Activated T-cell treated with anti-CD3 and anti-CD28 coated beads for 1 hour (primary cell): Measurements from ENCODE around the gene FRS3.
A peak's percentile ranks its signal among the peaks of the same experiment; 100 is the strongest.

Source experiments
- DNase-seq: peaks from one replicate; pipeline ENCODE4 v3.0.0-alpha.2; 2020; ENCODE audit warnings: low read depth

The FRS3 gene

GRCh38 chr6:41741625-41742490, 37.8 kb downstream of the FRS3 start:
- no peak for DNase-seq

GRCh38 chr6:41740366-41741162, 39.1 kb downstream of the FRS3 start:
- no peak for DNase-seq

GRCh38 chr6:41739041-41739440, 40.7 kb downstream of the FRS3 start:
- DNase-seq = no peak

- no peak for DNase-seq
Measured at GRCh38 chr6:41737591-41738130, 42.0 kb downstream of the FRS3 start.

- no peak for DNase-seq
Measured at GRCh38 chr6:41736800-41737555, 42.7 kb downstream of the FRS3 start.

GRCh38 chr6:41736186-41736733, 43.4 kb downstream of the FRS3 start:
- no peak for DNase-seq

GRCh38 chr6:41735427-41736185, 44.1 kb downstream of the FRS3 start, which contains the start of gene TFEB:
Gene TFEB, minus strand, starts transcription at chr6:41735608. Its CDS starts 44,395 bp downstream, at chr6:41691213.
- DNase-seq = peak; percentile 92

- peak; percentile 60 for DNase-seq
Measured at GRCh38 chr6:41734666-41735426, 44.9 kb downstream of the FRS3 start.

GRCh38 chr6:41733707-41734665, 45.7 kb downstream of the FRS3 start:
- peak; percentile 57 for DNase-seq

GRCh38 chr6:41733360-41733706, 46.4 kb downstream of the FRS3 start:
- no peak for DNase-seq

- peak; percentile 23 for DNase-seq
Measured at GRCh38 chr6:41732591-41733359, 46.9 kb downstream of the FRS3 start.

GRCh38 chr6:41732149-41732548, 47.6 kb downstream of the FRS3 start:
- DNase-seq = no peak

- no peak for DNase-seq
Measured at GRCh38 chr6:41731561-41732086, 48.1 kb downstream of the FRS3 start.

GRCh38 chr6:41730531-41731436, 48.9 kb downstream of the FRS3 start:
- DNase-seq = no peak

GRCh38 chr6:41729624-41730023, 50.1 kb downstream of the FRS3 start:
- DNase-seq = no peak

GRCh38 chr6:41728954-41729353, 50.7 kb downstream of the FRS3 start:
- no peak for DNase-seq
